Lower lobe of right lung (tissue), 2 donors: ENCODE measurements around the gene SLC6A6. TPM values are rescaled to one million over a fixed set of nuclear protein-coding genes. Genes with fewer than 3 reads are reported as not detected.

Source experiments
- ATAC-seq, 2 donors: fragments of 200-7000 bp; cut with Tn5 transposase; one replicate each; pipeline ENCODE4 v1.9.1; 2020 to 2022; ENCODE audit warnings: mild to moderate bottlenecking in 2 of 2, moderate library complexity in 2 of 2
- DNase-seq: peaks from one replicate; pipeline ENCODE4 v3.0.0-alpha.2; 2020
- H3K27ac ChIP-seq: fragments of 200-600 bp; one replicate; pipeline ENCODE4 v1.8.0; 2022
- H3K27me3 ChIP-seq: fragments of 200-600 bp; one replicate; pipeline ENCODE4 v1.8.0; 2022; ENCODE audit warnings: low read depth
- H3K36me3 ChIP-seq: fragments of 200-600 bp; one replicate; pipeline ENCODE4 v1.8.0; 2022; ENCODE audit warnings: mild to moderate bottlenecking
- H3K4me1 ChIP-seq: fragments of 200-600 bp; one replicate; pipeline ENCODE4 v1.8.0; 2022
- H3K4me3 ChIP-seq: fragments of 200-600 bp; one replicate; pipeline ENCODE4 v1.8.0; 2022; ENCODE audit warnings: mild to moderate bottlenecking
- H3K9me3 ChIP-seq: fragments of 200-600 bp; one replicate; pipeline ENCODE4 v1.8.0; 2022
- intact Hi-C: fragments of 100-400 bp; cut with DNase I; formaldehyde crosslinking; loops from one replicate; pipeline ENCODE4 v1.11.0; 2022
- total RNA-seq: library from RNA; stranded (reverse); fragmentation: NEBNext Ultra II Directional; extraction: Animal tissue kit (Norgen Biotek cat#: 25700); gene quantifications from one replicate; pipeline ENCODE4 v1.2.1, GENCODE V29; 2021
- TF ChIP-seq, protein P1 (sequence below): fragments of 200-600 bp; IDR thresholded peaks from one replicate; pipeline ENCODE4 v1.8.0; 2022; ENCODE audit warnings: antibody characterized with exemption, mild to moderate bottlenecking
- donor health status: DM: no; HTN: yes; CAD: no; lungs with severe emphysema.

Gene SLC6A6
- total RNA-seq, 1 donor from 2014 or later, result 84.0 TPM

DNA sequence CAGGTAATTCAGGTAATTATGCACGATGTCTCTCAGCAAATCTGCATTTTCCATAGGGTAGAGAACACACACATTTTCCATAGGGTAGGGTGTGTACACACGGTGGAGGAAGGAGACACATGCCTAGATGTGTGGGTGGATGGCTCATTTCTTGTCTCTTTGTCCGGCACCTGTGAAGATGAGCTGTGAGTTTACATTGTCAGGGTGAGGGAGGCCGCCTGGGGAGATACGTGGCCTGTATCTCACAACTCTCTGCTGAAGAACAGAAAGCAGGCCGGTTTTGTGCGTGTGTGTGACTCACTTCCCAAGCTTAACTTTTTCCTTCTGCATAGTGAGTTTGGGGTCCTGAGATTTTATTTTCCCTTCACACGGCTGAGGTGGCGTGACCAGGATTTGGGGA, 60.3 kb downstream of the SLC6A6 start:
- Histone ChIP-seq H3K27ac (no peak overlapping the region), H3K36me3 (peaks cover 88% of the 10 kb centered on the region), H3K4me1 (peaks cover 34% of the 10 kb centered on the region), H3K27me3 (no peaks in the 10 kb centered on the region), H3K4me3 (no peak overlapping the region), H3K9me3 (no peaks in the 10 kb centered on the region)
- ATAC-seq, result no peak
- no peak for DNase-seq
- TF ChIP-seq, protein P1, sequence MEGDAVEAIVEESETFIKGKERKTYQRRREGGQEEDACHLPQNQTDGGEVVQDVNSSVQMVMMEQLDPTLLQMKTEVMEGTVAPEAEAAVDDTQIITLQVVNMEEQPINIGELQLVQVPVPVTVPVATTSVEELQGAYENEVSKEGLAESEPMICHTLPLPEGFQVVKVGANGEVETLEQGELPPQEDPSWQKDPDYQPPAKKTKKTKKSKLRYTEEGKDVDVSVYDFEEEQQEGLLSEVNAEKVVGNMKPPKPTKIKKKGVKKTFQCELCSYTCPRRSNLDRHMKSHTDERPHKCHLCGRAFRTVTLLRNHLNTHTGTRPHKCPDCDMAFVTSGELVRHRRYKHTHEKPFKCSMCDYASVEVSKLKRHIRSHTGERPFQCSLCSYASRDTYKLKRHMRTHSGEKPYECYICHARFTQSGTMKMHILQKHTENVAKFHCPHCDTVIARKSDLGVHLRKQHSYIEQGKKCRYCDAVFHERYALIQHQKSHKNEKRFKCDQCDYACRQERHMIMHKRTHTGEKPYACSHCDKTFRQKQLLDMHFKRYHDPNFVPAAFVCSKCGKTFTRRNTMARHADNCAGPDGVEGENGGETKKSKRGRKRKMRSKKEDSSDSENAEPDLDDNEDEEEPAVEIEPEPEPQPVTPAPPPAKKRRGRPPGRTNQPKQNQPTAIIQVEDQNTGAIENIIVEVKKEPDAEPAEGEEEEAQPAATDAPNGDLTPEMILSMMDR, result no peak
- intact Hi-C loops, result no loop called here

DNA sequence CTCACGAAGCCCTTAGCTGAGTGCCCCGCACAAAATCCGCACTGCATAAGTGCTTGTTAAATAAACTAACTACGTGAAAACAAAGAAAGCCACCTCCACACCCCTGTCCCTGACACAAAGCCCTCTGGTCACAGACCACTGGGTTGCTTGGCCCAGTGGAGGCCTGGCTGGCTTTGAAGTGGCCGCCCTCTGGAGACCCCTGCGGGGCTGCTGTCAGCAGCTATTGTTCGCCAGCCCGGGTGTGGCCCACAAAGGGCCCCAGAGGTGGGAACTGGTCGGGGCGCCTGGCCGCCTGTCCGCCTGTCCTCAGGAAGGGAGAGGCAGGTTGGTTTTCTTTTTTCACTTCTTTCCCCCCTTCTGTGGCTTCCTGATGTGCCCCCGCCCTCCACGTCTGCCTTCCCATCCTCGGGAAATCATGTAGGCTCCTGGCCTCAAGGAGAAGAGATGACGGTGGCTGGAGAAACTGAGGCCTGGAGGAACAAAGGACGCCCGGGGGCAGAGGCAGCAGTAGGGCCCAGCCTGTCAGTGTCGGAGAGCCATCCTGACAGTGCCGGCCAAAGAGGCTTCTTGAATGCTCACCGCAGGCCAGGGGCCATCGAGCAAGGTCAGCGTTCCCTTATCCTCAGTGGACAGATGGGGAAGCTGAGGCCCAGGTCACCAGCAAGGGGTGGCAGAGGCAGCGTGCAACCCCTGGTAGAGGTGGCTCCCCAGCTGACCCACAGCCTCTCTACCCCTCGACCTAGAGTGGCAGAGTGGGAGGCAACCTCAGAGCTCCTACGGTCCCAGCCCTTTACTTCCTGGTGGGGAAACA, 61.1 kb downstream of the SLC6A6 start:
- Histone ChIP-seq H3K27ac (no peak overlapping the region), H3K36me3 (peaks cover 90% of the 10 kb centered on the region), H3K27me3 (no peaks in the 10 kb centered on the region), H3K4me3 (no peak overlapping the region), H3K9me3 (no peaks in the 10 kb centered on the region), H3K4me1 (peaks cover 26% of the 10 kb centered on the region)
- TF ChIP-seq, protein P1, result no peak
- ATAC-seq (no peak), DNase-seq (no peak)
- intact Hi-C loops, result no loop called here

DNA sequence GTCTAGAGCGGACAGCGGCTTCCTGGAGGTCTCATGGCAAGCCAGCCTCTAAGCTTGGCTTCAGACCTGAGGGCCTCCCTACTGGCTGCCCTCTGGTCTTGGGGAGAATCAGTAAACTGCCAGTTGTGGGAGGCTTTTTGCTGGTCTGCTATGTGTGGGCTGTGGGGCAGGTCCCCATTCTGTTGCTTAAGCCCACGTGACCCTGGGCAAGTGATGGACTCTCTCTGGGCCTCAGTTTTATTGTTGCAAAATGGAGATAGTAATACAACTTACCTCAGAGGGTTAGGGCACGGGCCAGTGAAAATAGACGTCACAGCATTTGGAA, 61.7 kb downstream of the SLC6A6 start:
- Histone ChIP-seq H3K27ac (no peak overlapping the region), H3K4me3 (no peak overlapping the region), H3K4me1 (peaks cover 25% of the 10 kb centered on the region), H3K27me3 (no peaks in the 10 kb centered on the region), H3K9me3 (no peaks in the 10 kb centered on the region), H3K36me3 (peaks cover 94% of the 10 kb centered on the region)
- intact Hi-C loops, result no loop called here
- DNase-seq, result no peak
- no peak for ATAC-seq
- TF ChIP-seq, protein P1, result no peak

DNA sequence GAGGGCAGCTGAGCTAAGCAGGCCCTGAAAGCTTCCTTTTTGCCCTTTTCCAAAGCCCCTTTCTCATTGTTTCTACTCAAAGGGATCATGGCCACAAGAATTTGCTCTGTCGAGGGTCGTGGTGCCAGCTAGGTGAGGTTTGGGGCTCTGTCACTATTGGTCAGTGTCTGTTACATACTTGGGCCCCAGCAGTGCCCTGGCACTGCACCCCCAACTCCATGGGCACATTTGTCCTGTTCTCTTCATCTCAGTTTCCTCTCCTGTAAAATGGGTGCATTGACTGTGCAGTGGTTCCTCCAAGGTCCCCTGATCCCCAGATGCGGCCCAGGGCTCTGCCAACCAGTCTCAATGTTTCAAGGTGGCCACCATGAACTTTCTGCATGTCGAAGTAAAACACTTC, 62.1 kb downstream of the SLC6A6 start:
- H3K27me3 ChIP-seq, result no peaks in the 10 kb centered on the region
- H3K27ac ChIP-seq, result no peak overlapping the region
- no peak overlapping the region for H3K4me3 ChIP-seq
- H3K4me1 ChIP-seq, result peaks cover 25% of the 10 kb centered on the region
- H3K36me3 ChIP-seq, result peaks cover 94% of the 10 kb centered on the region
- TF ChIP-seq, protein P1, result no peak
- no peak for DNase-seq
- H3K9me3 ChIP-seq, result no peaks in the 10 kb centered on the region
- intact Hi-C loops, result no loop called here
- no peak for ATAC-seq

DNA sequence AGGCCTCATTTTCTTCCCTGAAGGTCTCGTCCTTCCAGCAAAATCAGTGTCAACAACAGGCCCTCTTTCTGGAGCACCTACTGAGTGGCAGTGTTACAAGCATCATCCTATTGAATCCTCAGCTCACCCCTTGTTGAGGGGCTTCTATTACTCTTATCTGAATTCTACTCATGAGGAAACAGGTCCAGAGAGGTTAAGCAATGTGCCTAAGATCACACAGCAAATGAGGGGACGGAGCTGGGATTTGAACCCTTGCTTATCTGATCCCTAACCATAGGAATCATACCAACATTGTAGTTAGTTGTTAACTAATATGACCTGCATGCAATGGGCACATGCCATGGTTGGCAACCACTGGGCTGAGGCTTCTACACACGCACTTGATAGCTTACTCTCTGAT, 63.0 kb downstream of the SLC6A6 start:
- TF ChIP-seq, protein P1, result no peak
- no peaks in the 10 kb centered on the region for H3K9me3 ChIP-seq
- H3K36me3 ChIP-seq, result peaks cover 93% of the 10 kb centered on the region
- DNase-seq, result no peak
- no peaks in the 10 kb centered on the region for H3K27me3 ChIP-seq
- intact Hi-C loops, result loop anchor here (5.0 kb wide), 1 partner anchor 203 kb away; no protein-coding TSS in a partner anchor
- no peak overlapping the region for H3K27ac ChIP-seq
- peaks cover 19% of the 10 kb centered on the region for H3K4me1 ChIP-seq
- no peak overlapping the region for H3K4me3 ChIP-seq
- ATAC-seq, result no peak
